Uterus (tissue), 2 donors: Measurements from ENCODE around the gene SART1.

ENCODE experiments used
- CTCF ChIP-seq, 4 experiments: fragments of 200-600 bp in 2 of 4; fragments of 450-650 bp in 2 of 4; sonication (generic) in 2 of 4; IDR thresholded peaks; one replicate each; pipeline ENCODE4 v1.5.1; 2016 to 2019; ENCODE audit warnings: antibody characterized with exemption in 4 of 4, mild to moderate bottlenecking in 2 of 4, moderate library complexity in 1 of 4
- POLR2A ChIP-seq, 2 donors: fragments of 450-650 bp; IDR thresholded peaks; one replicate each; pipeline ENCODE4 v1.6.1; 2016; ENCODE audit warnings: antibody characterized with exemption in 2 of 2, mild to moderate bottlenecking in 1 of 2, moderate library complexity in 1 of 2

DNA sequence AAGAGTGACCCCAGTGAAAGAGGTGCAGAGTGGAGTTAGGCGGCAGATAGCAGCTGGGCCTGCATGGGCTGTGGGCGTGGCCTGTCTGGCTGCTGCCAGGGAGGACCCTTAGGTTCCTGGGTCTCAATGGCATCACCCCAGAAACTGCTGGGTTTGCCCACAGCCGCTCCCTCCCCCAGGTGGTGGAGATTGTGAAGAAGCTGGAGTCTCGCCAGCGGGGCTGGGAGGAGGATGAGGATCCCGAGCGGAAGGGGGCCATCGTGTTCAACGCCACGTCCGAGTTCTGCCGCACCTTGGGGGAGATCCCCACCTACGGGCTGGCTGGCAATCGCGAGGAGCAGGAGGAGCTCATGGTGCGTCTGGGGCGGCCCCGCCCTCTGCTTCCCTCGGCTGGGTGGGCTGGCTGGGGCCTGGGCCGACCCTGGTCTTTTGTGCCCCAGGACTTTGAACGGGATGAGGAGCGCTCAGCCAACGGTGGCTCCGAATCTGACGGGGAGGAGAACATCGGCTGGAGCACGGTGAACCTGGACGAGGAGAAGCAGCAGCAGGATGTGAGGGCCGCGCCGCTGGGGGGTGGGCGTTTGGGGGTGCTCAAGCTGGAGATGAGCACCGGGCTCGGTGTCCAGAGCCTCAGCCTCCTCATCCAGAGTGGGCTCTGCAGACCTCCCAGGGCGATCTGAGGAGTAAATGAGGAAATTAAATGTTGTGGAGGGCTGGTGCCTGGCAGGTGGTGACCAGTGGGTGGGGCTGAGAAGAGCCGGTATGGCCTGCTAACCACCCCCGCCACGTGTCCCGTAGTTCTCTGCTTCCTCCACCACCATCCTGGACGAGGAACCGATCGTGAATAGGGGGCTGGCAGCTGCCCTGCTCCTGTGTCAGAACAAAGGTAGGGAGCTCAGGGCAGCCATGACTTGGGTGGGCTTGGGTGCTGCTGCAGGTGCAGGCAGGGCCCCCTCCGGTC is 15.0 kb downstream of the SART1 start:
- no peak for TF ChIP-seq POLR2A (IDR thresholded peaks at IDR 0.05)
- no peak for TF ChIP-seq CTCF (IDR thresholded peaks at IDR 0.05)
